COLO668 (cell line): ENCODE data around the gene SLC29A3.

Source experiments
- DNase-seq: peaks from one replicate; lab custom pipeline; 2025; ENCODE audit not compliant: unreplicated experiment; lab: John Stamatoyannopoulos, UW

Gene SLC29A3

GRCh38 chr10:71299071-71299785 lies 19.8 kb upstream of the SLC29A3 start:
- no peak for DNase-seq

GRCh38 chr10:71300555-71301370 lies 18.3 kb upstream of the SLC29A3 start:
- no peak for DNase-seq

DNA sequence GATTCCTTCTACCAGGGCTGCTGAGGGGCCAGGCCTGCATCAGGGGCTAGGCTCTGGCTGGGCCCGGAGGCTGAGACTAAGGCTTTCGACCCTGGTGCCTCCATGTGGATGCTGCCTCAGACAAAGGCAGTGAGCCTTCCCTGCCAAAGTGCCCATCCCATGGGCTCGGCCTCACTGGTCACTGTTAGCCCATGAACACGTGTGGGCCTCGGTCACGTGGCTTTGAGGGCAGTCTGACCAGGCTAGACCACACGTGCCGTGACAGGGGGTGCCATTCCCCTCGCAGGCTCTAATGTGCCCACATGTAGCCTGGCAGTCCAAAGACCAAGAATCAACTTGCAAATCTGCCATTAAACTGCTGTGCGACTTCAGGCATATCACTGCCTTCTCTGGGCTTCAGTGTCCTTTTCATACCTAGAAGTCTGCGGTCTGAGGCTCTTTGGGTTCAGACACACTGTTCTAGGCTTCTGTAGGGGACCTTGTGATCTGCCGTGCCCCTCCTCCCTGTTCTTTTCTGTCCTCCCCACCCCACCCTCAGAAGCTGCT lies 17.6 kb upstream of the SLC29A3 start:
- DNase-seq: no peak

GRCh38 chr10:71302451-71302850 lies 16.6 kb upstream of the SLC29A3 start:
- no peak for DNase-seq

DNA sequence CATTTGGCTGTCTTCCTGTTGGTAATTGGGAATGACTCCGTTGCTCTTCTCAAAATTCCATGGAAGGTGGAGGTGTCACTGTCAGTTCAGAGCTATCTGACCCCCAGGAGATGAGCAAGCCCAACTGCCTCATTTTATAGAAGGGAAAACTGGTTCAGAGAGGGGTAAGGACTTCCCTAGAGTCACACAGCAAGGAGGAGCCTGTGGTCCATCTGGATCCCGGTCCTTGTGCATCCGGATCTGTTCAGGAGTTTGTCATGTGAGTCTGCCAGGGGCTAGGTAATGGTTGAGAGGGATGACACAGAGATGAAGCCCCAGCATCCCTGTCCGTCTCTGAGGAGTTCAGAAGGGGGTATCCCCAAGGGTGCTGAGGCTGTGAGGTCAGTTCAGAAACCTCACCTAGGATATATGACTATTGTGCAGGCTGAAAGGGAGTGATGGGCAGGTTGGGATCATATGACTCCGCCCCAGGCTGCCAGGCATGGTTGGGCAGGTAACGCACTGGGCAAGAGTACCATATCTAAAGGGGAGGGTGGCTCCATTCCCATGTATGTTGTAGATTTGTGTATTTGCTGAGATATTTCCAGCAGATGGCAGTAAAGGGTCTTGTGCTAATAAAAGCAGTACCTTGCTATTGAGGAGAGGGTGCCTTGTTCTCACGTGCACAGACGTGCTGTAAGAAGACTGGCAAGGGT lies 16.0 kb upstream of the SLC29A3 start:
- DNase-seq: no peak

DNA sequence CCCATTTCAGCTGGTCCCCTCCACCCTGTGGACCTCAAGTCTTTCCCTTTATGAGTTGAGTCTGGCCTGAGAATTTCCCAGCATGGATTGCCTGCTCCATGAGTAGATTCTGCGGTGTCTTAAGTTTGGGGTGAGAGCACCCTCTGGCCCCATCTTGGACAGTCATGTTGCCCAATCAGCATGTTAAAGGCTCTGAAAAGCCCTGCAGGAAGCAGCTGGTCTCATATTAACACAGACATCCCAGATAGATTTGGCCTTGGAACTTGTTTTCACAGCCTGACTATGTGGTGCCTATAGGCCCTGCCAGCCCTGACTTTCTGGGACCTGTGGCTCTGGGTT lies 15.5 kb upstream of the SLC29A3 start:
- DNase-seq: no peak

GRCh38 chr10:71304914-71305313 lies 14.1 kb upstream of the SLC29A3 start:
- DNase-seq: no peak

DNA sequence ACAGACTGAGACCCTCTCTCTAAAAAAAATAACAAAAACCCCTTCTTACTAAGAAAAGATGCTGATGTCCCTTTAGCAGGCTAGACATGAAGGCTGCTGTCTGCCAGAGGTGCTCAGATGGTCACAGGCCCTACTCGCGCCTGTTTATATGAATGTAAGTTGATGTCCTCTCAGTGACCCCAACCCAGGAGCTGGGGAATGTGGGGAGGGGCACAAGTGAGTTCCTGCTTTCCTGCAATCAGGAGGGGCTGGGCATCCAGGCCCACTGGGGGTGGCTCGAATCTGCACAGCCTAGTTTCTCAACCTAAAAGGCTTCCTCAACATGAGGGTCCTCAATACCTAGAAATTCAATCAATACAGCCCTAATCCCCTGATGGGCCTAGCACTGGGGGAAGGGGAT lies 12.1 kb upstream of the SLC29A3 start:
- no peak for DNase-seq

GRCh38 chr10:71307469-71308085 lies 11.5 kb upstream of the SLC29A3 start:
- no peak for DNase-seq

- no peak for DNase-seq
These were observed 10.8 kb upstream of the SLC29A3 start for GRCh38 chr10:71308244-71308643.

DNA sequence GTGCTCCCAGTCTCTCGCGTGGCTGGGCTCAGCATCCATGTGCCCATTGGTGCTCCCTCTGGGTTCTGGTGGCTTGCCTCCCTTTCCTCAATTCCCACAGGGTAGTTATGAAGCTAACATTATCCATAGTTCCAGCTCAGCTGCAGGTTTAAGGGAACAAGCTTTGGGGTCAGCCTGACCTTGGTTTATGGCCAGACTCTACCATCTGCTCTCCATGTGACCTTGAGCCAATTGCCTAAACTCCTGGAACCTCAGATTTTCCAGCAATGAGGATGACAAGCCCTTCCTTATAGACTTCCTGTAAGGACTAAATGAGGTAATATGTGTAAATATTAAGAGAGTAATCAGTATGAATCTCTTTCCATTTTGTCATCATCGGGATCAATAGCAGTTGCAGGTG lies 10.1 kb upstream of the SLC29A3 start:
- no peak for DNase-seq

DNA sequence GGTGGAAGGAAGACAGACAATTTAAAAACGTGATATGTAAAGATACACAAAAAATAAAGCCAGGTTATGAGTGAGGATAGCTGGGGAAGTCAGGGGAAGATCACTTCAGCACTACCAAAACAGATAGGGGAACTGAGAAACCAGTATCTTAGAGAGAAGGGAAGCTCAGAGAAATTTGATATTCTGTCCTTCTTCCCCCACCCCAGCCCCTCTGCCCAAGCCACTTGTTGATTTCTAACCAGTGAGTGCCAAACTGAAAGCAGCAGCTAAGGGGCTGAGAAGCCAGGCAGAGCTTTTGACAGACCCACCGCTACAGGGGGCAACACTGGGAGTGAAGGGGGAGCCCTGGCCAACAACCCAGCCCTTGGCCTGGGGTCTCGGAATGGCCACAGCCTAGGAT lies 9.1 kb upstream of the SLC29A3 start:
- DNase-seq: no peak

DNA sequence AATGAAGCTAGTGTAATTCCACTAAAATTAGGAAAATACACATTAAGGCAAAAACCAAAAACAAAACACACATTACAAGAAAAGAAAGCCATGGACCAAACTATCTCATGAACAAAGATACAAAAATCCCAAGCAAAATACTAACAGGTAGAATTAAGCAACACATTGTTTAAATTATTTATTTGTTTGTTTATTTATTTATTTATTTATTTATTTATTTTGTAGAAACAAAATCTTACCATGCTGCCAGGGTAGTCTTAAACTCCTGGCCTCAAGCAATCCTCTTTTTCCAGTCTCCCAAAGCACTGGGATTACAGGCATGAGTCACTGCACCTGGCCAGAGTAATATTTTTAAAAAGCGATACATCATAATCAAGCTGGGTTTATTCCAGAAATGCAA lies 6.8 kb upstream of the SLC29A3 start:
- no peak for DNase-seq

- no peak for DNase-seq
These were observed 6.0 kb upstream of the SLC29A3 start for GRCh38 chr10:71312811-71313789.

DNA sequence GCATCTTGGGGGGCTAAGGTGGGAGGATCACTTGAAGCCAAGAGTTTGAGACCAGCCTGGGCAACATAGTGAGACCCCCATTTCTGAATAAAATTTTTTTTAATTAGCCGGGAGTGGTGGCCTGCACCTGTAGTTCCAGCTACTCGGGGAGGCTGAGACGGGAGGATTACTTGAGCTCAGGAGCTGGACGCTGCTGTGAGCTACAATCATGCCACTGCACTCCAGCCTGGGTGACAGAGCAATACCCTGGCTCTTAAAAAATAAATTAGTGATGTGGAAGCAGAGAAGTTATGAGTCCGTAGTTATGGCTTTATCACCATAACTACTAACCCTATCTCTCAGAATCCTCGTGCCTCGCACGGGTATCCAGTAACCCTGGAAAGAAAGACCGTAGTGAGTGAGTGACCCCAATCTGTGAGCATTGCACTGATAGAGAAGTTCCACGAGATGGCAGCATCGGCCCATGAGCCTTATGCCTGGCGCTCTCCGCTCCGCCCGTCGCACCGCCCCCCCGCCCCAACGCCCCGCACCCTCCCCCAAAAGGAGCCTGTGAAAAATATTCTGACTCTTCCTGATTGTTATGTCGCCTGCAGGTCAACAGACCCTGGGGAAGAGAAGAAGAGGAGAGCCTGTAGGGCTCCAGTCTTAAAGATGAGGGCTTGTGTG lies 4.9 kb upstream of the SLC29A3 start:
- DNase-seq: peak; percentile 22

DNA sequence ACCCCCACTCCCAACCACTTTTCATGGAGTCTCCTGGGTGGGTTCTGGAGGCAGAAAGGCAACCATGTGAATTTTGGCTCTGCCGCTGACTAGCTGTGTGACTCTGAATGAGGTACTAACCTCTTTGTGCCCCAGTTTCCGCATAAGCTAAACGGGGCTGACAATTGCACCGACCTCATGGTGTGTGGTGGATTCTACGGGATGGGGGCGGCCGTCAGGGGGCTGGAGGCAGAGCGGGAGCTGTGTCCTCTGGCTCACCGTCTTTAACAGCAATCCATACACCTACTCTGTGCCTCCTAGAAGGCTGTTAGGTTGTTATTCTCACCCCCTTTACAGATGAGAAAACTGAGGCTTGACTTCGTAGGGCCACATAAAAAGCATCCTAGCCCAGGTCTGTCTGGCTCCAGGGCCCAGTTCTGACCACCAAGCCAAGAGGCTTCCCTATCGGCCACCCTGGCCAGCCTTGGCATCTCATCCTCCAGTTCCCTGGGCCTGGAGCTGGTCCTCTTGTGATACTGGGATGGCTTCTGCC lies 4.3 kb upstream of the SLC29A3 start:
- DNase-seq: no peak

DNA sequence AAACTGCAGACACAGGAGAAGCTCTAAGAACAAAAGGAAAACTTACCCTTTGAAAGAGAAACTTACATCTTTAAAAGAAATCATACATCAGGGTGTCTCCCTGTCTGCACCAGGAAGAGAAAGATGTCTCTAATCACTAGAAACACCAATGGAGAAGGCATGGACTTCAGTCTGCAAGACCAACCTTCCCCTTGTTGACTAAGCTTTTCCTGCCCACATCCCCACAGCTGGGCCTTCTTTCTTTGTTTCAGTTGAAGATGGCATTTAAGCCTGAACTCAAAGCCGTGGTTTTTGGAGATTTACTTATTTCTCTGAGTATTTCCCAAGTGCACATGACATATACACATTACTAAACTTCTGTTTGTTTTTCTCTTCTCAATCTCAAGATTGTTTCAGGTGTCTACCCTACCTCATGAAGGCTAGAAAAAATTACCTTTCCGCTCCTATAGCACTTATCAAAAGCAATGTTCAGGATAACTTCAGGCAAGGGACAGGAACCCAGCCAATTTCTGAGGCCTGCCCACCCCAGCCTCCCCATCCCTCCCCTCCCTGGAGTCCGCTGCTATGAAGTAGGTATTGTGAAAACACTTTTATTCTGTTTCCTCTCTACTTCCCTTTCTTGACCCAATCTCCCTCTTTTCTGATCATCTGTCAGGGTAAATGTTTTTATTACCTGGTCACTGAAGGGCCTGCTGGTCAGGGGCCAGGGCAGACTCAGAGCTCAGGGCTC lies 2.8 kb upstream of the SLC29A3 start:
- DNase-seq: no peak

- DNase-seq: no peak
These were observed 2.3 kb upstream of the SLC29A3 start for GRCh38 chr10:71316786-71317160.

DNA sequence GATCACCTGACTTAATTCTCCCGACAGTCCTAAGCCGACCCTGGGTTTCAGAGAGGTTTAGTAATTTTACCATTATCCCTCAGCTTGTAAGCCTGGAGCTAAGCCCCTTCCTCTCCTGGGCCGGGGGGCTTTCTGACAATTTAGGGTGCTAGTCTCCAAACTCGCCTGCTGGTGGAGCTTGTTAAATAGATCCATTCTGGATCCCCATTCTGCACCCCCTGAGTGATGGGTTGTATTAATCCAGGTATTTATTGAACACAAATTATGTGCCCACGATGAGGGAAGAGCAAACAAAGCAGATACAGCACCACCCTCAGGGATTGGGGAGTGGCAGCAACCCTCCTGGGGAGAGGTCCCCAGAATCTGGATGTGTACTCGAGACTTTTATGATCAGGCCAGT lies 1.3 kb upstream of the SLC29A3 start:
- DNase-seq: no peak
